Measurements from ENCODE around the gene CPHXL.

Gene CPHXL

GRCh38 chr16:75687361-75687760 lies 38.9 kb downstream of the CPHXL start:
- no peak for TF ChIP-seq MAX (IDR thresholded peaks at IDR 0.05)
- TF ChIP-seq CEBPB (IDR thresholded peaks at IDR 0.05) = no peak
- no peak for TF ChIP-seq EP300 (IDR thresholded peaks at IDR 0.05; ENCODE audit: borderline replicate concordance)
- TF ChIP-seq EGR1 (IDR thresholded peaks at IDR 0.05) = no peak
- no peak for TF ChIP-seq FOXM1 (IDR thresholded peaks at IDR 0.05; ENCODE audit: borderline replicate concordance, low read depth)
- TF ChIP-seq TEAD4 (IDR thresholded peaks at IDR 0.05) = no peak
- no peak for TF ChIP-seq REST (IDR thresholded peaks at IDR 0.05; ENCODE audit: low read depth)
- TF ChIP-seq ZBTB7A (IDR thresholded peaks at IDR 0.05; ENCODE audit: low read depth) = no peak
- no peak for TF ChIP-seq YY1 (IDR thresholded peaks at IDR 0.05; ENCODE audit: low read depth)
- TF ChIP-seq RAD21 (IDR thresholded peaks at IDR 0.05; ENCODE audit: low read depth) = no peak
- TF ChIP-seq TCF12 (IDR thresholded peaks at IDR 0.05; ENCODE audit: low read depth) = no peak
- no peak for TF ChIP-seq TAF1 (IDR thresholded peaks at IDR 0.05; ENCODE audit: low read depth)
- no peak for TF ChIP-seq NFIC (IDR thresholded peaks at IDR 0.05)
- no peak for TF ChIP-seq CREB1 (IDR thresholded peaks at IDR 0.05; ENCODE audit: low read depth)
- no peak for TF ChIP-seq USF1 (IDR thresholded peaks at IDR 0.05)

GRCh38 chr16:75682308-75682707 lies 44.0 kb downstream of the CPHXL start:
- no peak for TF ChIP-seq CREB1 (IDR thresholded peaks at IDR 0.05; ENCODE audit: low read depth)
- no peak for TF ChIP-seq YY1 (IDR thresholded peaks at IDR 0.05; ENCODE audit: low read depth)
- no peak for TF ChIP-seq NFIC (IDR thresholded peaks at IDR 0.05)
- no peak for TF ChIP-seq USF1 (IDR thresholded peaks at IDR 0.05)
- no peak for TF ChIP-seq ZBTB7A (IDR thresholded peaks at IDR 0.05; ENCODE audit: low read depth)
- no peak for TF ChIP-seq FOXM1 (IDR thresholded peaks at IDR 0.05; ENCODE audit: borderline replicate concordance, low read depth)
- no peak for TF ChIP-seq EGR1 (IDR thresholded peaks at IDR 0.05)
- no peak for TF ChIP-seq TCF12 (IDR thresholded peaks at IDR 0.05; ENCODE audit: low read depth)
- no peak for TF ChIP-seq EP300 (IDR thresholded peaks at IDR 0.05; ENCODE audit: borderline replicate concordance)
- no peak for TF ChIP-seq RAD21 (IDR thresholded peaks at IDR 0.05; ENCODE audit: low read depth)

GRCh38 chr16:75679366-75679765 lies 46.9 kb downstream of the CPHXL start:
- TF ChIP-seq RAD21 (IDR thresholded peaks at IDR 0.05; ENCODE audit: low read depth) = no peak
- no peak for TF ChIP-seq TEAD4 (IDR thresholded peaks at IDR 0.05)
- no peak for TF ChIP-seq YY1 (IDR thresholded peaks at IDR 0.05; ENCODE audit: low read depth)
- no peak for TF ChIP-seq ZBTB7A (IDR thresholded peaks at IDR 0.05; ENCODE audit: low read depth)
- TF ChIP-seq REST (IDR thresholded peaks at IDR 0.05; ENCODE audit: low read depth) = no peak

- TF ChIP-seq USF1 (IDR thresholded peaks at IDR 0.05) = no peak
- no peak for TF ChIP-seq EGR1 (IDR thresholded peaks at IDR 0.05)
- TF ChIP-seq REST (IDR thresholded peaks at IDR 0.05; ENCODE audit: low read depth) = no peak
- TF ChIP-seq NFIC (IDR thresholded peaks at IDR 0.05) = no peak
- TF ChIP-seq TAF1 (IDR thresholded peaks at IDR 0.05; ENCODE audit: low read depth) = no peak
- no peak for TF ChIP-seq MAX (IDR thresholded peaks at IDR 0.05)
- no peak for TF ChIP-seq EP300 (IDR thresholded peaks at IDR 0.05; ENCODE audit: borderline replicate concordance)
- no peak for TF ChIP-seq ZBTB7A (IDR thresholded peaks at IDR 0.05; ENCODE audit: low read depth)
- TF ChIP-seq TCF12 (IDR thresholded peaks at IDR 0.05; ENCODE audit: low read depth) = no peak
- TF ChIP-seq RAD21 (IDR thresholded peaks at IDR 0.05; ENCODE audit: low read depth) = no peak
- no peak for TF ChIP-seq CEBPB (IDR thresholded peaks at IDR 0.05)
- no peak for TF ChIP-seq CREB1 (IDR thresholded peaks at IDR 0.05; ENCODE audit: low read depth)
- no peak for TF ChIP-seq YY1 (IDR thresholded peaks at IDR 0.05; ENCODE audit: low read depth)
- TF ChIP-seq TEAD4 (IDR thresholded peaks at IDR 0.05) = no peak
- no peak for TF ChIP-seq FOXM1 (IDR thresholded peaks at IDR 0.05; ENCODE audit: borderline replicate concordance, low read depth)
Measured at GRCh38 chr16:75676909-75677308, 49.4 kb downstream of the CPHXL start, which contains the start of gene CPHXL2. Gene CPHXL2, minus strand, starts transcription at chr16:75677009. Its CDS starts 10 bp downstream, at chr16:75676999.

All from Ishikawa (cell line).